ENCODE results near the gene MRC2.

MRC2 gene

GRCh38 chr17:62625184-62625869, 2.1 kb upstream of the MRC2 start:
- Histone ChIP-seq H3K27me3 (replicated peaks) (no peaks in the 10 kb centered on the region), H3K36me3 (replicated peaks) (no peaks in the 10 kb centered on the region), H3K4me3 (ENCODE audit: low read depth, low read length) (no peak overlapping the region), H3K27ac (no peak overlapping the region)
- in situ Hi-C loops (cut with HindIII; ENCODE audit: low pct_ligation_motif_present, low sequenced_read_pairs), result no loop called here
- no peak for DNase-seq
- no peak for TF ChIP-seq CTCF (IDR thresholded peaks at IDR 0.05; ENCODE audit: low read depth, low read length, missing control alignments)

GRCh38 chr17:62625870-62626200, 1.6 kb upstream of the MRC2 start:
- in situ Hi-C loops (cut with HindIII; ENCODE audit: low pct_ligation_motif_present, low sequenced_read_pairs), result no loop called here
- TF ChIP-seq CTCF (IDR thresholded peaks at IDR 0.05; ENCODE audit: low read depth, low read length, missing control alignments), result no peak
- Histone ChIP-seq H3K36me3 (replicated peaks) (no peaks in the 10 kb centered on the region), H3K27me3 (replicated peaks) (no peaks in the 10 kb centered on the region), H3K27ac (no peak overlapping the region), H3K4me3 (ENCODE audit: low read depth, low read length) (no peak overlapping the region)
- no peak for DNase-seq

GRCh38 chr17:62626719-62627218, 701 bp upstream of the MRC2 start:
- in situ Hi-C loops (cut with HindIII; ENCODE audit: low pct_ligation_motif_present, low sequenced_read_pairs), result no loop called here

GRCh38 chr17:62627904-62628633, 599 bp downstream of the MRC2 start:
- peak; percentile 54 for DNase-seq
- no peaks in the 10 kb centered on the region for H3K27me3 ChIP-seq (replicated peaks)
- H3K36me3 ChIP-seq (replicated peaks), result peaks cover 17% of the 10 kb centered on the region
- TF ChIP-seq CTCF (IDR thresholded peaks at IDR 0.05; ENCODE audit: low read depth, low read length, missing control alignments), result peak; percentile 12
- in situ Hi-C loops (cut with HindIII; ENCODE audit: low pct_ligation_motif_present, low sequenced_read_pairs), result no loop called here
- peak overlapping the region; percentile 87 for H3K4me3 ChIP-seq (ENCODE audit: low read depth, low read length)
- peak overlapping the region; percentile 89 for H3K27ac ChIP-seq

More at GRCh38 chr17:62626719-62627218, 701 bp upstream of the MRC2 start:
- no peaks in the 10 kb centered on the region for H3K27me3 ChIP-seq (replicated peaks)
- peak; percentile 71 for DNase-seq
- H3K27ac ChIP-seq, result peak overlapping the region; percentile 89
- peak overlapping the region; percentile 87 for H3K4me3 ChIP-seq (ENCODE audit: low read depth, low read length)
- peaks cover 7% of the 10 kb centered on the region for H3K36me3 ChIP-seq (replicated peaks)
- no peak for TF ChIP-seq CTCF (IDR thresholded peaks at IDR 0.05; ENCODE audit: low read depth, low read length, missing control alignments)

GRCh38 chr17:62628831-62629555, 1.5 kb downstream of the MRC2 start:
- Histone ChIP-seq H3K27ac (peak overlapping the region; percentile 89), H3K36me3 (replicated peaks) (peaks cover 17% of the 10 kb centered on the region), H3K4me3 (ENCODE audit: low read depth, low read length) (peak overlapping the region; percentile 87), H3K27me3 (replicated peaks) (no peaks in the 10 kb centered on the region)
- in situ Hi-C loops (cut with HindIII; ENCODE audit: low pct_ligation_motif_present, low sequenced_read_pairs), result no loop called here
- DNase-seq, result peak; percentile 69
- no peak for TF ChIP-seq CTCF (IDR thresholded peaks at IDR 0.05; ENCODE audit: low read depth, low read length, missing control alignments)

Data from brain microvascular endothelial cell (primary cell).